ENCODE measurements around the gene FAU.
A peak's percentile ranks its signal among the peaks of the same experiment; 100 is the strongest.

The FAU gene

GRCh38 chr11:65083134-65083833 lies 38.6 kb downstream of the FAU start:
- H3K4me3 ChIP-seq (ENCODE audit: low read length): peak overlapping the region; percentile 72
- DNase-seq (ENCODE audit: low read depth): no peak
- TF ChIP-seq CTCF (conservative IDR thresholded peaks at IDR 0.05; ENCODE audit: low read depth, low read length): no peak

GRCh38 chr11:65078786-65079342 lies 43.1 kb downstream of the FAU start:
- no peak for TF ChIP-seq CTCF (conservative IDR thresholded peaks at IDR 0.05; ENCODE audit: low read depth, low read length)
- no peak for DNase-seq (ENCODE audit: low read depth)
- H3K4me3 ChIP-seq (ENCODE audit: low read length): no peak overlapping the region

GRCh38 chr11:65078151-65078550 lies 43.8 kb downstream of the FAU start:
- no peak for DNase-seq (ENCODE audit: low read depth)
- no peak overlapping the region for H3K4me3 ChIP-seq (ENCODE audit: low read length)
- TF ChIP-seq CTCF (conservative IDR thresholded peaks at IDR 0.05; ENCODE audit: low read depth, low read length): peak; percentile 74

GRCh38 chr11:65077451-65077850 lies 44.5 kb downstream of the FAU start:
- no peak for DNase-seq (ENCODE audit: low read depth)

GRCh38 chr11:65072631-65072966 lies 49.3 kb downstream of the FAU start:
- TF ChIP-seq CTCF (conservative IDR thresholded peaks at IDR 0.05; ENCODE audit: low read depth, low read length): no peak
- no peak for DNase-seq (ENCODE audit: low read depth)
- H3K4me3 ChIP-seq (ENCODE audit: low read length): no peak overlapping the region

More at GRCh38 chr11:65077451-65077850, 44.5 kb downstream of the FAU start:
- peak; percentile 5 for TF ChIP-seq CTCF (conservative IDR thresholded peaks at IDR 0.05; ENCODE audit: low read depth, low read length)
- no peak overlapping the region for H3K4me3 ChIP-seq (ENCODE audit: low read length)

GRCh38 chr11:65071907-65072630 lies 49.9 kb downstream of the FAU start:
- TF ChIP-seq CTCF (conservative IDR thresholded peaks at IDR 0.05; ENCODE audit: low read depth, low read length): no peak
- H3K4me3 ChIP-seq (ENCODE audit: low read length): no peak overlapping the region
- DNase-seq (ENCODE audit: low read depth): no peak
